HK-2 (cell line): ENCODE data around the gene ATP13A3.

Source experiments
- DNase-seq: peaks from one replicate; pipeline ENCODE4 v3.0.0-alpha.2; 2018; ENCODE audit not compliant: unreplicated experiment

The ATP13A3 gene

GRCh38 chr3:194395778-194396538, 90.8 kb downstream of the ATP13A3 start:
- no peak for DNase-seq

GRCh38 chr3:194395212-194395611, 91.6 kb downstream of the ATP13A3 start:
- DNase-seq = no peak

- no peak for DNase-seq
These were observed 94.2 kb downstream of the ATP13A3 start for GRCh38 chr3:194392576-194392975.

- DNase-seq = no peak
These were observed 96.0 kb downstream of the ATP13A3 start for GRCh38 chr3:194390835-194391234.

GRCh38 chr3:194389269-194389668, 97.5 kb downstream of the ATP13A3 start:
- DNase-seq = no peak

DNA sequence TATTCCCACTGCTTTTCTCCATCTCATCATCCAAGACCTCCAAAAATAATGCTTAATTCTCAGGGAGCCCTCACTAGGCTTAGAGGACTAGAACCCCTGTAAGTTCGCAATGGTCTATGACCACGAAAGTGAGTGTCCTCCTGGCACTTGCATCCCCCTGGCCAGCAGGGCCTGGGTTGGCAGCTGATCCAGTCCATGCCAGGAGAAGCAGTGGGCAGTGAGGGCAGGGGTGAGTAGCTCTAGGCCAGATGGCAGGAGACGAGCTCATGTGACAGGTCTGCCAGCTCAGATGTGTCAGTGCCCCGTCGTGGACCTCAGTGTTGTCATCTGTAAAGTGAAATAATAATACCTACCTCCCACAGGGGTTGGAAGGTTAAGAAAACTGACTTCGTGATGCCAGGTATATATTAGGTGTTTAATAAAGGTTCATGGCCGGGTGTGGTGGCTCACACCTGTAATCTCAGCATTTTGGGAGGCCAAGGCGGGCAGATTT, 98.8 kb downstream of the ATP13A3 start:
- DNase-seq = no peak

GRCh38 chr3:194387276-194387675, 99.5 kb downstream of the ATP13A3 start:
- no peak for DNase-seq

- no peak for DNase-seq
These were observed 100.2 kb downstream of the ATP13A3 start for GRCh38 chr3:194386648-194387047.

DNA sequence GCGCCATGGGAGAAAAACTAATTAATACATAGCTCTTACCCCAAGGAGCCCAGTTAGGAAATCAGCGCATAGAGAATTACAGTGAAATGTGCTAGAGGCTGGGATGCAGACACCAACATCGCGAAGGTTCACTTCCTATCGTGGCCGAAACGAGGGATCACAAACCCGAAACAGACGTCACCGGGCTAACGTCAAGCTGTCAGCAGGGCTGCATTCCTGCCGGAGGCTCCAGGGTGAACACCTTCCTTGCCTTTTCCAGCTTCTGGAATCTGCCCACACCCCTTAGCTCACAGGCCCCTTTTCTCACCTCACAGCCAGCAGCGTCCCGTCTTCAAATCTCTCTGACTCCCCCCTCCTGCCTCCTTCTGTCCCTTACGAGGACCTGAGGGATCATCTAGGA, 100.7 kb downstream of the ATP13A3 start:
- no peak for DNase-seq

- DNase-seq = no peak
These were observed 102.2 kb downstream of the ATP13A3 start for GRCh38 chr3:194384569-194385001.

DNA sequence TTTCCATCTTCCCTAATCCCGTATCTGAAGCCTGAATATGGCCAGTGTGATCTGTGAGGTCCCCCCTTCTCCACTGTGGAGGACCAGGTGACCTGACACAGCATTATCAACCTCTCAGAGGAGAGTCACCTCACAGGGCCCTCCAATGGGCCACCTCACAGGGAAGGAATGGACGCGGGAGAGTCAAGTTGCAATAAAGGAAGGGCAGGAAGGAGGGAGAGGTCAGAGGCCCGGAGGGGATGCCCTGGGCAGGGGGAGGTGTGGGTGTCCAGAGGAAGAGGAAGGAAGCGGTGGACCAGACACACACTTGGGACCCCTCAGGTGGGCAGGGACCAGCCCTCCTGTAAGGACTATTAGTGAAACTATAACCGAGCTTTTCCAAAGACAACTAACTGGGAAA, 102.6 kb downstream of the ATP13A3 start:
- DNase-seq = no peak

- no peak for DNase-seq
These were observed 103.4 kb downstream of the ATP13A3 start for GRCh38 chr3:194383276-194383940.

GRCh38 chr3:194382892-194383223, 103.9 kb downstream of the ATP13A3 start:
- no peak for DNase-seq

DNA sequence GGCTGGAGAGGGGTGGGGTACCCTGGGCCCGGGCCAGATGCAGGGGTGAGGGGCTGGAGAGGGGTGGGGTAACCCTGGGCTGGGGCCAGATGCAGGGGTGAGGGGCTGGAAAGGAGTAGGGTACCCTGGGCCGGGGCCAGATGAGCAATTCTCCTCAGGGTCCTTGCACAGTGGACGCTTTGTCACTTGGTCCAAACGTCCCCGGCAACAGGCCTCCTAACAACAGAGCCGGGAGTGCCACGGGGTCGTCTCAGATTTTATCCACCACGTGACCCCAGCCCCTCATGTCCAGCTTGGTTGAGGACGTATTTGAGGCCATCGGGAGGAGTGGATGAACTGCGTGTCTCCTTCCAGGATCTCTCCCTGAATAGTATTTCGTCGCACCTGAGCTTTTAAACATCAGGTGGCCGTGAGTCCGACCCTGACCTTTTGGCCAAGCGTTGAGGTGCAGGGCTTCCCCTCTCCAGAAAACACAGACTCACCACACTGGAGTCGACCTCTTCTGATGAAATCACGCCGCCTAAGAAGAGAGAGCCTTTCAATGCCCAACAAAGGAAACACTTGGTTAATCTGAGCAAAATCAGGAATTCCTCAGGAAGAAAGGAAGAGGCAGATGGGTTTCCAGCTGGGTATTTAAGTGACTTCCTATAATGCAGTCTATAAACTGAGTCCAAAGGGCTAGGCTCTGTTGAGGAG, 104.5 kb downstream of the ATP13A3 start:
- no peak for DNase-seq

GRCh38 chr3:194381460-194381875, 105.3 kb downstream of the ATP13A3 start:
- no peak for DNase-seq

DNA sequence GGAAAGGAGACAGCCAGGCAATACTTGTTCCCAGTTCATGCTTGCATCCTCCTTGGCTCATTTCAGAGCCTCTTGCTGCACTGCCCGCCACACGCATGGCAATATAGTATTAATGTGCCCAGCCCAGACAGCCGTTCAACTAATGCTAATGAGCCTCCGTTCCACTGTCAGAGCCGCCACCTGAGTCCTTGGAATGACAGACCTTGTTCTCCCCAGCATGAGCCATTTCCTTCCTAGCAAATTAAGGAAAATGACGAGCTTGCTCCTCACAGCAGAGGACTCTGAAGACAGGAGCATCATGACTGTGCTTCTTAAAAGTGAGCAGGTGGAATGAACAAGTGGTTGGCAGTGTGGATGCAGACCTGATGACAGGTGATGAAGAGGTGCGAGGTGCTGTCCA, 106.5 kb downstream of the ATP13A3 start:
- DNase-seq = no peak

DNA sequence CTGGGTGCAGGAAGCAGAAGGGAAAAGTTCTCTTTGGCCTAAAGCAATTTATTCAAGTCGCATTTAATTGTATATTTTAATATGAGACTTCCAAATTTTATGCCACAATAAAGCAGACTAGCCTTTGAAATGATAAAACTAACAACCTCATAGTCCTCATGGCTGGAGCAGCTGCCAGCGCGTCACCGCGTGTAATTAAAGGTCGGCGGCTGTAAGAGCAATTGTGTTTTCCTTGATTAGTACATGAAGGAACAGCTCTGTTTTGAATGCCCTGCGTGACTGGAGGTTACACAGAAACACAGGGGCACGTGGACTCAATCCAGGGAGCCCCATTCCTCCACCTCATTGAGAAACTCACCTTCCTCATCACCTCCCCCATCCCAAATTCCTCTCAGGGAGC, 107.2 kb downstream of the ATP13A3 start:
- DNase-seq = no peak

DNA sequence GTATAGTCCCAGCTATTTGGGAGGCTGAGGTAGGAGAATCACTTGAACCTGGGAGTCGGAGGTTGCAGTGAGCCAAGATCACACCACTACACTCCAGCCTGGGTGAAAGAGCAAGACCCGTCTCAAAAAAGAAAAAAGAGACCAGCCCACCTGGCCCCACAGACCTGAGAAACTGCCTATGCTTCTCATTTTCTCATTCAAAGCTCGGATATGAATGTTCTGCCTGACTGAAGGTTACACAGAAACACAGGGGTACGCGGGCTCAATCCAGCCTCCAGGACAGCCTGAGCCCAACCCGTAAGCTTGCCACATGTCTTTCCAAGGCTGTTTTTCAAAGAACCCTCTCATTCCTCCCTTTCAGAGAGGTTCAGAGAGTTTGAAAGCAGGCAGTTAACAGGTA, 107.6 kb downstream of the ATP13A3 start:
- no peak for DNase-seq

DNA sequence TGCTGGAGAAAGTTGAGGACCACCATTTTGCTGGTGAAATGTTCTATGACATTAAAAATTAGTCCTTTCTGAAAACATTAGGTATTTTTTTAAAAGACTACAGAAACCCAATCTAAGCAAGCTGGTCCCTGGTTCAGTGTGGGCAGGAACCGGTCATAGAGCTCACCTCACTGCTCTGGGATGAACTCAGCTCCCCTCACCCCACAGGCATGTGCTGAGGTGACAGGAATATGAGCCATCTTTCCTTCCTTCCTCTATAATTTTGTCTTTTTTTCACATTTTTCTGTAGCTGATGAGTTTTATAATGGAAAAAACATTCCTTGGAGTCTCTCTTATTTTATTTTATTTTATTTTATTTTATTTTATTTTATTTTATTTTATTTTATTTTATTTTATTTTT, 109.1 kb downstream of the ATP13A3 start:
- no peak for DNase-seq

GRCh38 chr3:194376241-194376560, 110.6 kb downstream of the ATP13A3 start:
- DNase-seq = no peak

DNA sequence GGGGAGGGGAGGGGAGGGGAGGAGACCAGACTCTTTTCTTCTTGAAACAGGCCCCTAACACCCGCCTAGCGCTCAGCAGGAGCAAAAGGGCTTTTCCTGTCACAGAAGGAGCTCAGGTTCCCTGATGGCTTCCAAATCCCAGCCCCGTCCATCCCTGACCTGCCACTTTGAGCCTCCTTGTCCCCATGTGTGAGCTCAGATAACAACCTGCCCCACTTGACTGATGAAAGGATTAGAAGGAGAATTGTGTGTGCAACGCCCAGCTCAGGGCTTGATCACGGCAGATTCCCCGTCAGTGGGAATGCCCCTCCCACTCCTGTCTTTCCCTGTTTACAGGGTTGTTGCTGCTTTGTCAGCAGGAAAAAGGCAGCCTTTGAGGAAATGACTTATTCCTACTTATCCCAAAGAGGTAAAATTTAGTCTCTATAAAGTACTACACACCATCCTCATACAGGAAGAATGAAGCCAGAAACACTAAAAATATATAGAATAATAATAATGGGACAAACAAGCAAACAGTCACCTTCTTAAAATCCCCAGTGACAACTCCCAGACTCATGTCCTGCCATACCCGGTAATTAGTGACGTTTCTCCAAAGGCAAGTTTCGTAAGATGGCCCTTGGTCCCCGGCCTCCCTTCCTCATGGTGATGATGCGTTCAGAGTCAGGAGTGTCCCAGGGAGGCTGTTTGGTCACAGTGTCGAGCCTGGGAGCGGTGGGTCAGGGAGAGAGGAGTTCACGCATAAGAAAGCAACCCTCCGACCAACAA, 111.1 kb downstream of the ATP13A3 start:
- no peak for DNase-seq

- DNase-seq = no peak
These were observed 111.9 kb downstream of the ATP13A3 start for GRCh38 chr3:194374935-194375334.
